ENCODE results near the gene SUV39H1.

Gene SUV39H1

GRCh38 chrX:48713847-48714246 lies 17.3 kb downstream of the SUV39H1 start:
- no peak for DNase-seq (ENCODE audit: low read depth in 2 of 2)

GRCh38 chrX:48714573-48714972 lies 18.0 kb downstream of the SUV39H1 start:
- DNase-seq (ENCODE audit: low read depth in 2 of 2), result no peak

- DNase-seq (ENCODE audit: low read depth in 2 of 2), result no peak
Measured at GRCh38 chrX:48715072-48715471, 18.5 kb downstream of the SUV39H1 start.

GRCh38 chrX:48715876-48716502 lies 19.5 kb downstream of the SUV39H1 start:
- DNase-seq (ENCODE audit: low read depth in 2 of 2), result no peak

GRCh38 chrX:48719958-48720357 lies 23.4 kb downstream of the SUV39H1 start:
- no peak for DNase-seq (ENCODE audit: low read depth in 2 of 2)

- DNase-seq (ENCODE audit: low read depth in 2 of 2), result no peak
Measured at GRCh38 chrX:48720577-48721250, 24.2 kb downstream of the SUV39H1 start.

GRCh38 chrX:48721916-48722315 lies 25.4 kb downstream of the SUV39H1 start:
- no peak for DNase-seq (ENCODE audit: low read depth in 2 of 2)

GRCh38 chrX:48726596-48726995 lies 30.1 kb downstream of the SUV39H1 start:
- no peak for DNase-seq (ENCODE audit: low read depth in 2 of 2)

- DNase-seq (ENCODE audit: low read depth in 2 of 2), result no peak
Measured at GRCh38 chrX:48728653-48729052, 32.1 kb downstream of the SUV39H1 start.

- DNase-seq (ENCODE audit: low read depth in 2 of 2), result no peak
Measured at GRCh38 chrX:48736303-48736702, 39.8 kb downstream of the SUV39H1 start.

GRCh38 chrX:48736878-48737212 lies 40.3 kb downstream of the SUV39H1 start:
- DNase-seq (ENCODE audit: low read depth in 2 of 2), result no peak

- DNase-seq (ENCODE audit: low read depth in 2 of 2), result peak; percentile 54 to 74
Measured at GRCh38 chrX:48737213-48737938, 40.8 kb downstream of the SUV39H1 start.

GRCh38 chrX:48737940-48738339 lies 41.4 kb downstream of the SUV39H1 start:
- DNase-seq (ENCODE audit: low read depth in 2 of 2), result no peak

GRCh38 chrX:48741834-48742233 lies 45.3 kb downstream of the SUV39H1 start:
- DNase-seq (ENCODE audit: low read depth in 2 of 2), result no peak

- no peak for DNase-seq (ENCODE audit: low read depth in 2 of 2)
Measured at GRCh38 chrX:48745222-48745621, 48.7 kb downstream of the SUV39H1 start.

GRCh38 chrX:48747415-48748016 lies 51.0 kb downstream of the SUV39H1 start:
- no peak for DNase-seq (ENCODE audit: low read depth in 2 of 2)

GRCh38 chrX:48749182-48749581 lies 52.6 kb downstream of the SUV39H1 start:
- DNase-seq (ENCODE audit: low read depth in 2 of 2), result no peak

- no peak for DNase-seq (ENCODE audit: low read depth in 2 of 2)
Measured at GRCh38 chrX:48751343-48751742, 54.8 kb downstream of the SUV39H1 start.

GRCh38 chrX:48752498-48752897 lies 56.0 kb downstream of the SUV39H1 start:
- DNase-seq (ENCODE audit: low read depth in 2 of 2), result no peak

- no peak for DNase-seq (ENCODE audit: low read depth in 2 of 2)
Measured at GRCh38 chrX:48753708-48754228, 57.2 kb downstream of the SUV39H1 start.

- no peak for DNase-seq (ENCODE audit: low read depth in 2 of 2)
Measured at GRCh38 chrX:48754238-48754637, 57.7 kb downstream of the SUV39H1 start.

Data from stimulated activated CD4-positive, alpha-beta T cell treated with anti-CD3 and anti-CD28 coated beads, Interleukin-1b, Interleukin-23, amount 100 ng/mL, for 1 hour (primary cell).